ENCODE measurements around the gene IL1R2. TPM values are rescaled to one million over a fixed set of nuclear protein-coding genes. Genes with fewer than 3 reads are reported as not detected.

IL1R2 gene
- total RNA-seq, 1 experiment from 2014 or later = 0.22 TPM

- Mint-ChIP-seq H3K4me3 (no peak overlapping the region), H3K4me1 (peaks cover 4% of the 10 kb centered on the region), H3K27ac (no peak overlapping the region), H3K9me3 (peaks cover 15% of the 10 kb centered on the region), H3K36me3 (no peaks in the 10 kb centered on the region), H3K27me3 (ENCODE audit: low read depth) (no peaks in the 10 kb centered on the region)
- ChIA-PET POLR2A (no interaction called here), CTCF (interaction anchor here (1.5 kb wide), 1 partner anchor 10 kb away, joined by 7 read pairs; no protein-coding TSS in a partner anchor)
- TF ChIP-seq CDX4 (CRISPR knock-in tag; IDR thresholded peaks at IDR 0.05; ENCODE audit: borderline replicate concordance) = no peak
- TF ChIP-seq TP53 (CRISPR knock-in tag; IDR thresholded peaks at IDR 0.05) = no peak
- no peak for TF ChIP-seq NFYB (CRISPR knock-in tag; conservative IDR thresholded peaks at IDR 0.05; ENCODE audit: low read depth)
- no peak for TF ChIP-seq NR3C1 (CRISPR knock-in tag; conservative IDR thresholded peaks at IDR 0.05; ENCODE audit: low read depth)
- TF ChIP-seq ZNF138 (CRISPR knock-in tag; conservative IDR thresholded peaks at IDR 0.05) = no peak
- TF ChIP-seq ZNF263 (CRISPR knock-in tag; IDR thresholded peaks at IDR 0.05; ENCODE audit: low read depth) = no peak
- TF ChIP-seq ZNF423 (CRISPR knock-in tag; IDR thresholded peaks at IDR 0.05) = no peak
- no peak for TF ChIP-seq ZMAT4 (CRISPR knock-in tag; IDR thresholded peaks at IDR 0.05)
- no peak for TF ChIP-seq GTF2I (CRISPR knock-in tag; conservative IDR thresholded peaks at IDR 0.05)
- no peak for TF ChIP-seq CREM (CRISPR knock-in tag; IDR thresholded peaks at IDR 0.05)
- TF ChIP-seq NFATC4 (CRISPR knock-in tag; IDR thresholded peaks at IDR 0.05) = no peak
- TF ChIP-seq ATF6 (CRISPR knock-in tag; IDR thresholded peaks at IDR 0.05) = no peak
- TF ChIP-seq ATF1 (CRISPR knock-in tag; IDR thresholded peaks at IDR 0.05) = no peak
- no peak for TF ChIP-seq AR (CRISPR knock-in tag; IDR thresholded peaks at IDR 0.05)
- no peak for TF ChIP-seq ZNF281 (CRISPR knock-in tag; IDR thresholded peaks at IDR 0.05)
- no peak for TF ChIP-seq ZBTB21 (CRISPR knock-in tag; IDR thresholded peaks at IDR 0.05; ENCODE audit: borderline replicate concordance)
- TF ChIP-seq TEAD4 (CRISPR knock-in tag; IDR thresholded peaks at IDR 0.05) = no peak
- ATAC-seq = no peak
- DNase-seq (ENCODE audit: low spot score) = no peak
These were observed 17.8 kb downstream of the IL1R2 start for GRCh38 chr2:102009557-102009956.

GRCh38 chr2:102010902-102011301 lies 19.1 kb downstream of the IL1R2 start:
- ChIA-PET CTCF (interaction anchor here (0.6 to 2.2 kb wide), 2 partner anchors 10 to 149 kb away, joined by 4 to 10 read pairs; no protein-coding TSS in a partner anchor), POLR2A (no interaction called here)
- TF ChIP-seq NFE2L1 (CRISPR knock-in tag; IDR thresholded peaks at IDR 0.05) (no peak), FOXK1 (CRISPR knock-in tag; IDR thresholded peaks at IDR 0.05) (no peak), ESRRA (CRISPR knock-in tag; IDR thresholded peaks at IDR 0.05; ENCODE audit: borderline replicate concordance) (no peak), SMAD3 (CRISPR knock-in tag; IDR thresholded peaks at IDR 0.05; ENCODE audit: borderline replicate concordance) (no peak), EMX1 (CRISPR knock-in tag; IDR thresholded peaks at IDR 0.05) (no peak), AFF4 (CRISPR knock-in tag; IDR thresholded peaks at IDR 0.05; ENCODE audit: borderline replicate concordance) (no peak), ZBTB21 (CRISPR knock-in tag; IDR thresholded peaks at IDR 0.05; ENCODE audit: borderline replicate concordance) (no peak)
- no peak overlapping the region for H3K4me3 Mint-ChIP-seq
- no peak for DNase-seq (ENCODE audit: low spot score)
- H3K9me3 Mint-ChIP-seq = peaks cover 15% of the 10 kb centered on the region
- no peak for ATAC-seq
- no peak overlapping the region for H3K27ac Mint-ChIP-seq
- no peaks in the 10 kb centered on the region for H3K27me3 Mint-ChIP-seq (ENCODE audit: low read depth)
- H3K4me1 Mint-ChIP-seq = peaks cover 4% of the 10 kb centered on the region
- H3K36me3 Mint-ChIP-seq = no peaks in the 10 kb centered on the region
